Esophagus muscularis mucosa (tissue), 4 donors: Measurements from ENCODE around the gene ABHD6. TPM values are rescaled to one million over a fixed set of nuclear protein-coding genes. Genes with fewer than 3 reads are reported as not detected.

Experiments
- DNase-seq: peaks from one replicate; pipeline ENCODE4 v3.0.0-alpha.2; 2017; ENCODE audit errors: extremely low spot score
- H3K27ac ChIP-seq, 4 donors: fragments of 200-600 bp; sonication (generic); replicated peaks in 1 of 4; 1 replicate in 3 of 4; 2 replicates in 1 of 4; pipeline ENCODE4 v1.5.1; 2016 to 2019; ENCODE audit warnings: mild to moderate bottlenecking in 1 of 4
- H3K27me3 ChIP-seq, 4 donors: fragments of 200-600 bp; sonication (generic); one replicate each; pipeline versions ENCODE4 v1.5.1 to v1.6.0; 2016 to 2019
- H3K36me3 ChIP-seq, 4 donors: fragments of 200-600 bp; sonication (generic); one replicate each; pipeline ENCODE4 v1.5.1; 2016 to 2019
- H3K4me1 ChIP-seq, 4 donors: fragments of 200-600 bp; sonication (generic); one replicate each; pipeline ENCODE4 v1.5.1; 2016 to 2019
- H3K4me3 ChIP-seq, 4 donors: fragments of 200-600 bp; sonication (generic); 1 replicate in 2 of 4; 2 replicates in 2 of 4; pipeline ENCODE4 v1.5.1; 2016 to 2019; ENCODE audit warnings: mild to moderate bottlenecking in 4 of 4, moderate library complexity in 1 of 4
- H3K9me3 ChIP-seq, 4 donors: fragments of 200-600 bp; sonication (generic); 1 replicate in 3 of 4; 2 replicates in 1 of 4; pipeline ENCODE4 v1.5.1; 2016 to 2019
- EP300 ChIP-seq: sonication (generic); formaldehyde crosslinking; IDR thresholded peaks from one replicate; pipeline ENCODE4 v1.6.1; 2017; ENCODE audit warnings: antibody characterized with exemption
- POLR2A ChIP-seq: fragments of 450-650 bp; IDR thresholded peaks from one replicate; pipeline ENCODE4 v1.6.1; 2017; ENCODE audit warnings: antibody characterized with exemption, moderate library complexity, mild to moderate bottlenecking, low read depth
- POLR2AphosphoS5 ChIP-seq, 2 donors: sonication (generic); formaldehyde crosslinking; IDR thresholded peaks; one replicate each; pipeline ENCODE4 v1.6.1; 2017; ENCODE audit warnings: antibody characterized with exemption in 2 of 2
- WGBS: methylation state at CpG from one replicate; pipeline ENCODE4 v1.1.5; 2018; 5-methylcytosine and 5-hydroxymethylcytosine counted together
- intact Hi-C: fragments of 100-400 bp; cut with DNase I; formaldehyde crosslinking; loops from one replicate; pipeline ENCODE4 v1.15.1; 2023
- total RNA-seq, 4 donors: library from RNA; depleted of rRNA; stranded (reverse); fragments of >200 nt; gene quantifications; one replicate each; pipeline versions ENCODE4 v1.1.0 to v1.2.1, GENCODE V29; 2016
- TF ChIP-seq, protein P1 (sequence below), 3 experiments: fragments of 200-600 bp in 2 of 3; fragments of 450-650 bp in 1 of 3; sonication (generic) in 2 of 3; IDR thresholded peaks; one replicate each; pipeline ENCODE4 v1.5.1; 2017 to 2019; ENCODE audit warnings: antibody characterized with exemption in 3 of 3, mild to moderate bottlenecking in 2 of 3, moderate library complexity in 1 of 3

ABHD6 gene
- total RNA-seq, 4 donors from 2014 or later, result 13.1 to 20.3 (median 17.9) TPM

DNA sequence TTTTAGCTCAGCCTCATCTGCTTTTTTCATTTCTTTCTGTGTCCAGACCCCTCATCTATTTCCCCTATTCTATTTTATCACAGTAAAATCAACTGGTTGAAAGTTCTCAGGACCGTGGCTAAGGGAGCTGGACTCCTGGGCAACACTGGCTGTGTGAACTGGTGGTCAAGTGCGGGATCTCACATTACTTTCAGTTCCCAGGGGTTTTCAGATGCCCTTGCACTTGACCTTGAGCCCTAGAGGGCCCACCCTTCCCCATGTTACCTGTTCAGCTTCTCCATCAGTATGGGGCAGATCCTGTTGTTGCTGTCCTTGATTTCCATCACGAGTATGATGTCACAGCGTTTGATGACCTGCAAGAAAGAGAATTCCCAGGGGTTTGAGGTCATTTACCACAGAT is 29.6 kb upstream of the ABHD6 start:
- no peaks in the 10 kb centered on the region for H3K9me3 ChIP-seq
- intact Hi-C loops, result no loop called here
- no peaks in the 10 kb centered on the region for H3K36me3 ChIP-seq
- WGBS, result 90% methylated on average over 4 of the region's 4 CpGs
- H3K4me3 ChIP-seq, result no peak overlapping the region
- DNase-seq, result no peak
- H3K27me3 ChIP-seq, result no peaks in the 10 kb centered on the region
- TF ChIP-seq EP300 (no peak), POLR2AphosphoS5 (IDR thresholded peaks at IDR 0.05) (no peak), POLR2A (no peak)
- TF ChIP-seq, protein P1, sequence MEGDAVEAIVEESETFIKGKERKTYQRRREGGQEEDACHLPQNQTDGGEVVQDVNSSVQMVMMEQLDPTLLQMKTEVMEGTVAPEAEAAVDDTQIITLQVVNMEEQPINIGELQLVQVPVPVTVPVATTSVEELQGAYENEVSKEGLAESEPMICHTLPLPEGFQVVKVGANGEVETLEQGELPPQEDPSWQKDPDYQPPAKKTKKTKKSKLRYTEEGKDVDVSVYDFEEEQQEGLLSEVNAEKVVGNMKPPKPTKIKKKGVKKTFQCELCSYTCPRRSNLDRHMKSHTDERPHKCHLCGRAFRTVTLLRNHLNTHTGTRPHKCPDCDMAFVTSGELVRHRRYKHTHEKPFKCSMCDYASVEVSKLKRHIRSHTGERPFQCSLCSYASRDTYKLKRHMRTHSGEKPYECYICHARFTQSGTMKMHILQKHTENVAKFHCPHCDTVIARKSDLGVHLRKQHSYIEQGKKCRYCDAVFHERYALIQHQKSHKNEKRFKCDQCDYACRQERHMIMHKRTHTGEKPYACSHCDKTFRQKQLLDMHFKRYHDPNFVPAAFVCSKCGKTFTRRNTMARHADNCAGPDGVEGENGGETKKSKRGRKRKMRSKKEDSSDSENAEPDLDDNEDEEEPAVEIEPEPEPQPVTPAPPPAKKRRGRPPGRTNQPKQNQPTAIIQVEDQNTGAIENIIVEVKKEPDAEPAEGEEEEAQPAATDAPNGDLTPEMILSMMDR (IDR thresholded peaks at IDR 0.05), result no peak
- no peaks in the 10 kb centered on the region for H3K4me1 ChIP-seq
- no peak overlapping the region for H3K27ac ChIP-seq

DNA sequence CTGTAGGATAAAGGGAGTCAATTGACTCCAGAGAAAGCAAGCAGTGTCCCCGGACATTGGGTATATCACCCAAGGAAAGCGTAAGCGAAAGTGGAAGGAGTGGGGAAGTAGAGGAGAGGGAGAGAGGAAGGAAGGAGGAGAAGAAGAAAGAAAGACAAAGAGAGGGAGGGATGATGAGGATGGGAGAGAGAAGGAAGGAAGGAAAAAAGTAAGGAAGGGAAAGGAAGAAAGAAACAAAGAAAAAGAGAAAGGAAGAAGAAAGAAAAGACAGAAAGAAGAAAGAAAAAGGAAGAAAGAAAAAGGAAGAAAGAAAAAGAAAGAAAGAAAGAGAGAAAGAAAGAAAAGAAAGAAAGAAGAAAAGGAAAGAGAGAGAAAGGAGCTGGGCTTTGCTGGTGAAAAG is 27.7 kb upstream of the ABHD6 start:
- 62% methylated on average over 3 of the region's 3 CpGs for WGBS
- Histone ChIP-seq H3K27ac (no peak overlapping the region), H3K27me3 (no peaks in the 10 kb centered on the region), H3K4me3 (no peak overlapping the region), H3K4me1 (peaks cover 0 to 3% (median 0%) of the 10 kb centered on the region in 4 donors), H3K9me3 (no peaks in the 10 kb centered on the region), H3K36me3 (no peaks in the 10 kb centered on the region)
- intact Hi-C loops, result no loop called here
- DNase-seq, result no peak
- TF ChIP-seq POLR2A (no peak), POLR2AphosphoS5 (IDR thresholded peaks at IDR 0.05) (no peak), EP300 (no peak)
- TF ChIP-seq, protein P1 (IDR thresholded peaks at IDR 0.05), result no peak

DNA sequence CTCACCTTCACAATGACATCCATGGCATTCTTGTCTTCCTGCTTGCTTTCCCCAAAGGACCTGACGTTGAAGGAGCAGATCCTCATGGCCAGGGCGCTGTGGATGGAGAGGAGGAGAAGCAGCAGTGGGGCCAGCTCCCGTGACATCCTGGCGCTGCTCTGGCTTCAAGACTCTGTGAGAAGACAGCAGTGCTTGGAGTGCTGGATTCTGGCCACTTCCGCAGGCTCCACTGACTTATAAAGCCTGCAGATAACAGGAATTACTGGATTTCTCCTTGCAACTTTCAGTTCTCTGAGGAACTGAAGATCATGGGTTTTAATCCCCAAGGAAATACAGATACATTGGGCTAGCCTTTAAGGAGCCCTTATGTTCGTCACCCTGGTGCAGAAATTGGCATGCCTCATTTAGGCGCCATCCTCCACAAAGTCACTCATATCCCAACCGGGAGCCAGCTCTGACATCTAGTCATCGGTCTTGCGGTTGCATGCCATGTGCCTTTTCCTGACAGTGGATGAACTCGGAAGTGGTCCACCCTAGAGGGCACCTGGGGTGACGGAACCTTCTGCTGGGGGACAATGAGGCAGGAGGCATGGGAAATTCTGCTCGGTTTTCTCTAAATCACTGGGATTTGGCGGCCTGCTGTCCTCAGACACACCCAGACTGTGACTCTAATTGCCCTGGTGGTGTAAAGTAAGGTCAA is 26.7 kb upstream of the ABHD6 start, which contains the start of gene DNASE1L3:
TSS of gene DNASE1L3 (minus strand) at position 212 of the 700 bp plus-strand sequence. CDS start at position 146, 66 bp downstream.
- Histone ChIP-seq H3K9me3 (no peaks in the 10 kb centered on the region), H3K4me3 (no peak within 1 kb of the TSS), H3K27ac (no peak within 1 kb of the TSS), H3K36me3 (no peaks in the 10 kb centered on the region), H3K4me1 (peaks cover 0 to 7% (median 0%) of the 10 kb centered on the region in 4 donors), H3K27me3 (no peaks in the 10 kb centered on the region)
- WGBS, result 77% methylated on average over 12 of the region's 14 CpGs
- TF ChIP-seq POLR2A (no peak), POLR2AphosphoS5 (IDR thresholded peaks at IDR 0.05) (no peak), EP300 (no peak)
- TF ChIP-seq, protein P1 (IDR thresholded peaks at IDR 0.05), result no peak
- intact Hi-C loops, result no loop called here
- DNase-seq, result no peak

DNA sequence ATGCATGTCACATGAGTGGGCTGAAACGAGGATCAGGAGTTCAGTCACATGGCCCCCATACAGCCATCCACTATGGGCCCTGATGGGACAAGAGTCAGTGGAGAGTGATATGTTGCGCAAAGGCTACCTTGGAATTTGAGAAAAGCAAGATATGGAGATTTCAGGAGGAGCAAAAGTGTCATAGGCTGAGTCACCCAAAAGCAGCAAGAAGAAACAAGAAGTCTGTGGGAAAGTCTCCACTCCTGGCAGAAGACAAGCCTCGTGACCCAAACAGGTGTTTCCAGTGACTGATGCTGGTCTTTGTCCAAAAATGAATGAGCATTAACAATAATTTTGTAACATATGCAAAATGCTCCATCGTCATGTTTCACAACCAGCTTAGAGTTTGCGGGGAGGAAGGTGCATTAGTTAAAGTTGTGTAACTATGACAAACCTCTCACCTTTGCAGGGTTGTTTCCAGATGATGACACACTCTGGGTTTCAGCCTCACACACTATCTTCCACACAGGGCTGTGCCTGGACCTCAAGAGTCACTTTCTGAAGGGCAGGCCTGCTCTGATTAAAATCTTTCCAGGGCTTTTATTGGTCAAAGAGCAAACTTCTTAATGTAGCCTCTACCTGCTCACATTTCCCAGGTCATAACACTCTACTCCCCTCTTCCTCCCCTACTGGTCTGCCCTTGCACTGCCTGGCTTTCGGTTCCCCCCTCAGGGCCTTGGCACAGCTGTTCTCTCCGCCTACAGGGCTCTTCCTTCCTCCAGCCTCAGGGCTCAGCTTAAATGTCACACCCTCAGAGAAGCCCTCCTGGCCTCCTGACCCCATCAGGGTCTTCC is 22.9 kb upstream of the ABHD6 start:
- intact Hi-C loops, result loop anchor here (5.0 kb wide), 1 partner anchor 37 kb away; no protein-coding TSS in a partner anchor
- WGBS, result 71% methylated on average over 7 of the region's 7 CpGs
- Histone ChIP-seq H3K4me3 (no peak overlapping the region), H3K4me1 (peaks cover 12 to 21% (median 14%) of the 10 kb centered on the region in 4 donors), H3K27ac (no peak overlapping the region), H3K27me3 (no peaks in the 10 kb centered on the region), H3K36me3 (no peaks in the 10 kb centered on the region), H3K9me3 (no peaks in the 10 kb centered on the region)
- TF ChIP-seq POLR2A, result no peak
- no peak for TF ChIP-seq POLR2AphosphoS5 (IDR thresholded peaks at IDR 0.05)
- TF ChIP-seq, protein P1 (IDR thresholded peaks at IDR 0.05), result no peak
- TF ChIP-seq EP300, result no peak
- no peak for DNase-seq
